NCI-H345 (cell line): ENCODE results near the gene MBTD1.

Source experiments
- DNase-seq: peaks from one replicate; lab custom pipeline; 2025; lab: John Stamatoyannopoulos, UW

The MBTD1 gene

DNA sequence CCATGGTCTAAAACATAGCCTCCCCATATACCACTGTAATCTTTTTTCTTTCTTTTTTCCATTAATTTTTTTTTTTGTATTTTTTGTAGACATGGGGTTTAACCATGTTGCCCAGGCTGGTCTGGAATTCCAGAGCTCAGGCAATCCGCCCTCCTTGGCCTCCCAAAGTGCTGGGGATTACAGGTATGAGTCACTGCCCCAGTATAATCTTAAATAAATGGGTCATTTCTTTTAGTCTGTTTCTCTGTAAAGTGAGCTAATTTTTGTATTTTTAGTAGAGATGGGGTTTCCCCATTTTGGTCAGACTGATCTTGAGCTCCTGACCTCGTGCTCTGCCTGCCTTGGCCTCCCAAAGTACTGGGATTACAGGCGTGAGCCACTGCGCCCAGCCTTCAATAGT is 112.2 kb downstream of the MBTD1 start:
- DNase-seq: no peak

DNA sequence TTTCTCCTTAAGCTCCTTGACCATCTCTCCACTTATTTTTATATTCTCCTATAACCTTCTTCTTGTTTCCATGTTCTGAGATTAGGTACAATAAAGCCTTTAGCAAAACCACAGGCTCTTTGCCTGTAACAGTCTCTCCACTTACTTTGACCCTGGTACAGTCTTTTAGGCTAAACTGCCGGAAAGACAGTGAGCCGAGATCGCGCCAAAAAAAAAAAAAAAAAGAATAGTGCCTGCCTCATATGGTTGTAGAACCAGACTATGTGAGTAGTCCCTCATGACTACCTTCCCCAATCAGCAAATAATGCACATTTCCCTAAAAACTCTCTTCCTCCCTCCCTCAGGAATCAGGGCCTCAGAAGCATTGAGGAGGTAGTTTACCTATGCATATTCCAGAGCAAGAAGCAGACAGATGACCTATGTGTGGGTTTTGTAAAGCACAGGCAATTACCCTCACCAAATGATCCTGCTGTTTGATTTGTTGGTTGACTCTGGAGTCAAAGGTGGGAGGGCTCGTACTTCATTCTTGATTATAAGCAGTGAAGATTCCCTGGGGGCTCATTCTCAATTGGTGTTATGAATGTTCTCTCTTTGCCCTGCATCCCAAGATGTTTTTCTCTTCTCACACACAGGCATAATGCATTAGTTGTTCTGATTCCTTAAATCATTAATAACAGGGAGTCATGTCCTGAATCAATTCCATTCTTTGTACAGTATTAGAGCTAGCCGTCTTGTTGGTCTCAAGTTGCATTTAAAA is 115.4 kb downstream of the MBTD1 start:
- no peak for DNase-seq

- no peak for DNase-seq
These were observed 117.3 kb downstream of the MBTD1 start for GRCh38 chr17:51142597-51142996.

GRCh38 chr17:51135956-51136355 is 123.9 kb downstream of the MBTD1 start:
- DNase-seq: no peak

DNA sequence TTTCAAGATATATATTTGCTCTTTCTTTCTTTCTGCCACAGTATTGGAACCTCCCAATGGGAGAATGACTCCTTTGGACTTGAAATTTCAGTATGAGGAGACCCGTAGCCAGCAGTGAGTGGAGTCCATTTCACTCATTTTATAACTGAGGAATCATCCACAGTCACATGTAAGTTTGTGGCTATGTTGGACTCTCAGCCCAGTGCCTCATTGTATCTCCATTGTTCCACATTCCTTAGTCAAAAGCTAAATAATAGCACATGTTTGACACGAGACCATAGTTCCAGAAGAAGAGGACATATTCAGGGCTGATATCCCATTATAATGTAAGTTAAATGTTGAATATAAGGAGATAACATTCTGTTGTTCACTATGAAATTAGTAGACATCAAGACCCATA is 126.5 kb downstream of the MBTD1 start:
- DNase-seq: no peak

DNA sequence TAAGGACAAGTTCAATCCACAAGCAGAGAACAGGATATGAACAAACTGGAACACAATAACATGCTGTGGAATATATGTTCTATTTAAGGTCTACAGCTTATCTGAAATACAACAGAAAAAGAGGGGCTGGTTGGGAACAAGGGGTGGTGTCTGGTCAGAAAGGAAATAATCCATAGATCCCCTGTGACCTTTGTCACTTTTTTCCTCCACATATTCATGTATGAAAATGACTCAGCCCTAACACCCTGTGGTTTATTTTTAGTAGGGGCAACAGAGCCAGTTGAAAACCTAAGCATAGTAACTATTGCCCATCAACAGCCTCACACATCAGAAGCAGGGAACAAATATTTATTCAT is 126.9 kb downstream of the MBTD1 start:
- no peak for DNase-seq

DNA sequence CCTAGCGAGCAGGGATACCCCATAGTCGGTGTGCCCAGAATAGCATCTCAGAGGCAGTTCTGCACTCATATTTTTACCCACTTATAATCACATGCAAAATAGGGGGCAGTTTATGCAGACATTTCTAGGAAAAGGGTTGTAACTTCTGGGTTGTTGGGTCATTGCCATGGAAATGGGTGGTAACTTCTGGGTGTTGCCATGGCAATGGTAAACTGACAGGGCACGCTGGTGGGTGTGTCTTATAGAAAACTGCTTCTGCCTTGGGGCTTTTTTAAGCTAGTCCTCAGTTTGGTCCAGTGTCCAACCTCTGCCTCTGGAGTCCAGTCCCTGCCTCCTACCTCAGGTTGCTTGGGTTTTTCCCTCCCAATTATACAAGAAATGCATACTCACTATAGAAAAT is 131.8 kb downstream of the MBTD1 start:
- DNase-seq: no peak
